OCI-LY1 (cell line): ENCODE measurements around the gene PRMT9.

ENCODE experiments used
- CTCF ChIP-seq: fragments of 200-600 bp; sonication (generic), shearing (Covaris generic); IDR thresholded peaks from 2 replicates; pipeline ENCODE4 v1.5.1; 2017; ENCODE audit warnings: mild to moderate bottlenecking, antibody characterized with exemption, low read length, moderate library complexity, mixed read lengths
- EZH2 ChIP-seq: fragments of 200-600 bp; sonication (generic), shearing (Covaris generic); IDR thresholded peaks from 2 replicates; pipeline ENCODE4 v1.8.0; 2017; ENCODE audit warnings: borderline replicate concordance, mixed run types, mild to moderate bottlenecking, antibody characterized with exemption, low read length, moderate library complexity, mixed read lengths

GRCh38 chr4:147640331-147640730 is 43.6 kb downstream of the PRMT9 start:
- no peak for TF ChIP-seq CTCF
- TF ChIP-seq EZH2: no peak
